ENCODE measurements around the gene SPAG5. TPM values are rescaled to one million over a fixed set of nuclear protein-coding genes. Genes with fewer than 3 reads are reported as not detected.

The SPAG5 gene
- total RNA-seq, 4 donors from 2014 or later = 5.7 to 11.4 (median 7.6) TPM

DNA sequence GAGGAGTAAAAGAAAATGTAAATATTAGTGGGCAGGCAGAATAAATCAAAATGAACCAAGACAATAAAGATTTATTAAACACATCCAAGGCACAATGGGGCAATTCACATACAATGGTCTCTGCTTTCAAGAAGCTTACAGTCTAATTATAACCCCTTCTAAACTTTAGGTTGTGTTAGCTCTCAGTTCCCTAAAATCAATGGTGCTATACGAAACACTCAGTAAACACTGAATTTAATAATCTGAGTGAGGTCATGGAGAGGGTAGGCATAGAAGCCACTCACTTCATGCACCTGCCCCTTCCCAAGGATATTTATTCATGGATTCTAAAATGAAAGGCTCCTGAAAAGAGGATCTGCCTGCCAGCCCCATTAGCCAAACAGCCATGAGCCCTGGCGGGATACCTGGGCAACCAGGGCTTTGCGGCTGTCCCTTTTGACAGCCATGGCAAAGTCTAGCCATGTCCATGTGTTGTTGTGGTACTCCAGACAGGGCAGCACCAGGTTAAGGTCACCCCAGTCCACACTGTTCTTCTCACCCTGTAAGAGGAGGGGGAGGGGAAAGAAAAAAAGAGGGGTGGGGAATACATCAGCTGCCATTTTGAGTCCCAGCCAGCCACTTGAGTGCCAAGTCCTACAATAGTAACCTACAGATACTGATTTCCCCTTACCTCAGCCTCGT is 16.6 kb upstream of the SPAG5 start:
- H3K4me3 ChIP-seq = no peak overlapping the region
- H3K9me3 ChIP-seq = no peaks in the 10 kb centered on the region
- no peak for TF ChIP-seq EP300 (IDR thresholded peaks at IDR 0.05)
- no peak for TF ChIP-seq POLR2A (IDR thresholded peaks at IDR 0.05)
- TF ChIP-seq, protein P1, sequence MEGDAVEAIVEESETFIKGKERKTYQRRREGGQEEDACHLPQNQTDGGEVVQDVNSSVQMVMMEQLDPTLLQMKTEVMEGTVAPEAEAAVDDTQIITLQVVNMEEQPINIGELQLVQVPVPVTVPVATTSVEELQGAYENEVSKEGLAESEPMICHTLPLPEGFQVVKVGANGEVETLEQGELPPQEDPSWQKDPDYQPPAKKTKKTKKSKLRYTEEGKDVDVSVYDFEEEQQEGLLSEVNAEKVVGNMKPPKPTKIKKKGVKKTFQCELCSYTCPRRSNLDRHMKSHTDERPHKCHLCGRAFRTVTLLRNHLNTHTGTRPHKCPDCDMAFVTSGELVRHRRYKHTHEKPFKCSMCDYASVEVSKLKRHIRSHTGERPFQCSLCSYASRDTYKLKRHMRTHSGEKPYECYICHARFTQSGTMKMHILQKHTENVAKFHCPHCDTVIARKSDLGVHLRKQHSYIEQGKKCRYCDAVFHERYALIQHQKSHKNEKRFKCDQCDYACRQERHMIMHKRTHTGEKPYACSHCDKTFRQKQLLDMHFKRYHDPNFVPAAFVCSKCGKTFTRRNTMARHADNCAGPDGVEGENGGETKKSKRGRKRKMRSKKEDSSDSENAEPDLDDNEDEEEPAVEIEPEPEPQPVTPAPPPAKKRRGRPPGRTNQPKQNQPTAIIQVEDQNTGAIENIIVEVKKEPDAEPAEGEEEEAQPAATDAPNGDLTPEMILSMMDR (IDR thresholded peaks at IDR 0.05) = no peak
- DNase-seq (ENCODE audit: low spot score in 2 of 2) = no peak
- peaks cover 2 to 98% (median 43%) of the 10 kb centered on the region in 3 donors for H3K36me3 ChIP-seq
- no peak overlapping the region for H3K27ac ChIP-seq
- H3K27me3 ChIP-seq = no peaks in the 10 kb centered on the region
- WGBS, 2 donors = 84 to 91% methylated on average over 4 of the region's 4 CpGs
- no peaks in the 10 kb centered on the region for H3K4me1 ChIP-seq

DNA sequence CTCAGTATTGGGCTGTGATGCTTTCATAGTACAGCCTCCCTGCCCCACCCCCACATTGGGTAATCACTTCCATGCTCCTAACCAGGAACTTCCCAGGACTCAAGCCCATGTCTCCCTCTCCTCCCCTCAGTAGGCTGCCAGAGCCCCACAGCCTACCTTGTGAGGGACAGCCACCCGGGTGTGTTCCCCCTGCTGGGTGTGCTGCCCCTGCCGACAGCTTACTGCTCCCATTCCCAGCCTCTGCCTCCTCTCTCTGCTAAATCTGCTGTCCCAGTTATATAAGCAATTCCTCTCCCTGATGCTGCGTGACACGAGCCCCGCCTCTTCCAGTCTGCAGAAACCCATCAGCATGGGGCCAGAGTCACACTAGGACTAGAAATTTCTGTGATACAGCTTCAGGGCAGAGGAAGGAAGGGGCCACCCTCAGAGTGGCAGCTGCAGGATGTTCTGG is 15.1 kb upstream of the SPAG5 start, which contains the start of gene RSKR:
TSS of gene RSKR (minus strand) at position 255 of the 451 bp plus-strand sequence. CDS start at position 231, 24 bp downstream.
- Histone ChIP-seq H3K36me3 (peaks cover 2 to 92% (median 30%) of the 10 kb centered on the region in 3 donors), H3K27me3 (no peaks in the 10 kb centered on the region)
- 78 to 89% methylated on average over 5 of the region's 5 CpGs for WGBS, 2 donors

DNA sequence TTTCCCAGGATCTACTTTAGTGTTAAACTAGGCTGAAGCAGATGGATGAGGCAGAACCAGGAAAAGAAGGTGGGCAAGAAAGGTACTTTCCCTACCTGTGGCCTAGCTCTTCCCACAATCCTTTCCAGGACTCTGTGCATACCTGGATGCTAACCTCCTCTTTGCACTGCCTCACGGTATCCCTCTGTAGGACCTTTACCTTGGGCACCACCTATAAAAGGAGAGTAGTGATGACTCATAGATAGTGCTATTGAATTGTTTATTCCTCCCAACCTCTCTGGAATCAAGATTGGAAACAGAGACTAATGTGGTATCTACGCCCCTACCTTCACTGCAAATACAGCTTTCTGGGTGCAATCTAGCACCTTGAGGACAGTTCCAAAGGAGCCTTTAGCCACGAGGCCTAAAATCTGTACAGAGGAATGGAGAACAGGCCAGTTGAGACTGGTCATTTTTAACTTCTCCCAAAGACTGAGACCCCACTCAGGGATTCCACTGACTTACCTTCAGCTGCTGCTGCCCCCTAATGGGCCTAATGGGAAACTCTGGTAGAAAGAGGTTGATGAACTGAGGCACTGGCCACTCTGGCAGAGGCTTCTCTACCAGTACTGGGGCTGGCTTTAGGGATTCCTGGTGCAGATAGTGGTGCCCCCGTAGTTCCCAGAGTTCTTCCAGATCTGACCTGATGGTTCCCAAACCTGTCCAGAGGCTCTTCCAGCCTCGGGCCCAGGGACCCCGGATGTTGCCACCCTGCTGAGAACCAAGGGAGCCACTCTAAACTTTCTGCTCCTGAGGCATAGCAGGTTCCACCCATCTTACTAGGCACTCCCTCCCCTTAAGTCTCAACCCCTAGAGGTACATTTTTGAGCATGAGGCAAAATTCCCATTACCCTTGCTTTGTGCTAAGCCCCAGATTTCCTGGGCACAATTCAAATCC is 14.4 kb upstream of the SPAG5 start:
- Histone ChIP-seq H3K36me3 (peaks cover 2 to 87% (median 23%) of the 10 kb centered on the region in 3 donors), H3K27ac (peak overlapping the region in 1 of 4 donors; percentile 5), H3K27me3 (no peaks in the 10 kb centered on the region), H3K9me3 (no peaks in the 10 kb centered on the region), H3K4me1 (no peaks in the 10 kb centered on the region), H3K4me3 (no peak overlapping the region)
- 77 to 79% methylated on average over 6 of the region's 6 CpGs for WGBS, 2 donors
- peak in 1 of 2 donors; percentile 49 for DNase-seq (ENCODE audit: low spot score in 2 of 2)
- TF ChIP-seq, protein P1 (IDR thresholded peaks at IDR 0.05) = peak; percentile 44 to 72 (median 58)
- TF ChIP-seq POLR2A (IDR thresholded peaks at IDR 0.05) = no peak
- TF ChIP-seq EP300 (IDR thresholded peaks at IDR 0.05) = no peak

More for the DNA sequence above, 15.1 kb upstream of the SPAG5 start, which contains the start of gene RSKR:
- no peak within 1 kb of the TSS for H3K4me3 ChIP-seq
- TF ChIP-seq, protein P1 (IDR thresholded peaks at IDR 0.05) = no peak
- TF ChIP-seq POLR2A (IDR thresholded peaks at IDR 0.05) (no peak), EP300 (IDR thresholded peaks at IDR 0.05) (no peak)
- DNase-seq (ENCODE audit: low spot score in 2 of 2) = no peak
- H3K27ac ChIP-seq = peak within 1 kb of the TSS in 1 of 4 donors; percentile 5
- H3K9me3 ChIP-seq = no peaks in the 10 kb centered on the region
- no peaks in the 10 kb centered on the region for H3K4me1 ChIP-seq

DNA sequence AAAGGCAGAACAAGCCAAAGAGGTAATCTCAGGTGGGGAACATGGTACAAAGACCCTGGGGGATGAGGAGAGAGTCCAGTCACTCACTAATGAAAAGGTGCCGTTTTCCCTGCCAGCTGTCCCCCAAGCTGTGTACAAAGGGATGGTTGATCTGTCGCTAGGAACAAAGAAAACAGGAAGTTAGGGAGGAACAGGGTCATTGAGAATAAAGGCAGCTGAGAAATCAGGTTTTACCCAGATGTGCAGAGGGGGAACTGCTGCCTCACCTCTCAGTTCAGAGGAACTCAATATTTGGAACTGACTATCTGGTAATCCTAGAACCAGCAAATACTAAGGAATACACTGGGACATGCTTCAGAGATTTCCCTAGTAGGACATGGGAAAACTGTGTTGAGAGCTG is 13.7 kb upstream of the SPAG5 start:
- WGBS, 2 donors = 38 to 43% methylated on average over 2 of the region's 2 CpGs
- no peaks in the 10 kb centered on the region for H3K9me3 ChIP-seq
- no peaks in the 10 kb centered on the region for H3K4me1 ChIP-seq
- no peak overlapping the region for H3K27ac ChIP-seq
- TF ChIP-seq POLR2A (IDR thresholded peaks at IDR 0.05) = no peak
- no peak for TF ChIP-seq EP300 (IDR thresholded peaks at IDR 0.05)
- TF ChIP-seq, protein P1 (IDR thresholded peaks at IDR 0.05) = no peak
- no peak for DNase-seq (ENCODE audit: low spot score in 2 of 2)
- H3K4me3 ChIP-seq = no peak overlapping the region
- H3K36me3 ChIP-seq = peaks cover 2 to 81% (median 19%) of the 10 kb centered on the region in 3 donors
- no peaks in the 10 kb centered on the region for H3K27me3 ChIP-seq

All from tibial nerve (tissue), 4 donors.